Kidney epithelial cell (primary cell): ENCODE measurements around the gene DAAM2. TPM values are rescaled to one million over a fixed set of nuclear protein-coding genes. Genes with fewer than 3 reads are reported as not detected.

Experiments used
- DNase-seq: peaks from one replicate; pipeline ENCODE4 v3.0.0-alpha.2; 2010; ENCODE audit warnings: low read depth
- H3K27me3 ChIP-seq: 2 replicates; pipeline ENCODE4 v1.6.0; 2011; ENCODE audit warnings: low read length; ENCODE audit not compliant: control insufficient read depth, insufficient read depth
- H3K36me3 ChIP-seq: 2 replicates; pipeline ENCODE4 v1.5.1; 2011; ENCODE audit warnings: low read length; ENCODE audit not compliant: control insufficient read depth, insufficient read depth
- H3K4me3 ChIP-seq: 2 replicates; pipeline ENCODE4 v1.5.1; 2011; ENCODE audit warnings: low read depth, mild to moderate bottlenecking, control low read depth, low read length
- CTCF ChIP-seq: IDR thresholded peaks from 2 replicates; pipeline ENCODE4 v1.5.1; 2011; ENCODE audit warnings: mild to moderate bottlenecking, moderate library complexity, low read length, control low read depth, inconsistent platforms; ENCODE audit not compliant: insufficient read depth, poor library complexity, severe bottlenecking
- total RNA-seq: library from RNA; depleted of rRNA; stranded (reverse); fragments of >200 nt; gene quantifications from 2 replicates; pipeline ENCODE4 v1.2.3, GENCODE V29; 2015

Gene DAAM2
- total RNA-seq, 1 donor from 2014 or later, result 1.3 TPM

DNA sequence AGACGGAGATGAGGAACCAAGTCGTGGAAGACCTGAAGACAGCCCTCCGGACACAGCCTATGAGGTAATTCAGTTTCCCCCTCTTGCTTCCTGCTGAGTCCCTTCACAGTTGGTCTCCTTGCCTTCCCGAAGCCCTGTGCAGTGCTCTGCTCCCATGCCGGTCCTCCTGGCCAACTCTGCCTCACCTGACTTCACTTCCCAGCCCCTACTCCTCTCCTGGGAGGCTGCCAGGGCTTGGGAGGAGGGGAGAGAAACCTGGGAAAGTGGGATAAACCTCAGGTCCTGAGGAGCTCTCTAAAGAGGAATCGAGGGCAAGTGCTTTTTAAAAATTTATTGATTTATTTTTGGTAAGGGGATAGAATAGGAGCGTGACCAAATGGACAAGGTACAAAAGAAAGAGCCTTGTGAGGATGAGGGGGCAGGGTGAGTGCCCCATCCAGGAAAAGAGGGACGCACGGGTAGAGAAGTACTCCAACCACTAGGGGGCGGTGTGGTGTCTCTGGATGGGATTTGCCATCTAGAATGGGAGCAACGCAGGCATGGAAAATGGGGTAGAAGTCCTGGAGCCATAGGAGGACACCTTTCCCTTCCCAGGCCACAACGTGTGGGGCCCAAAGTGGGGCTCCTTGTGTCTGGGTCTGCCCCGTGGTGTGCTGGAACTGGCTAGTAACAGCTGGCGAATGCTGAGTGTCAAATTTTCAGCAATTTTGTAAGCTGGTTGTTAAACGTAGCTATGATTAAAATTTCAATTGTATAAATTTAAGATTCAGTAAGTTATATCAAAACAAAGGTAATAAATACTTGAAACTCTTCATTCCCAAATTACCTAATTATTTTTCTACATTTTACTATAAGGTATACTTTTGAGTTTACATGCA is 73.1 kb downstream of the DAAM2 start:
- DNase-seq, result no peak
- Histone ChIP-seq H3K4me3 (no peak overlapping the region), H3K27me3 (no peaks in the 10 kb centered on the region), H3K36me3 (no peaks in the 10 kb centered on the region)
- peak; percentile 85 for TF ChIP-seq CTCF

- H3K4me3 ChIP-seq, result no peak overlapping the region
- no peak for DNase-seq
- TF ChIP-seq CTCF, result peak; percentile 42
- no peaks in the 10 kb centered on the region for H3K27me3 ChIP-seq
- H3K36me3 ChIP-seq, result no peaks in the 10 kb centered on the region
Measured at GRCh38 chr6:39867592-39867991, 75.4 kb downstream of the DAAM2 start.

DNA sequence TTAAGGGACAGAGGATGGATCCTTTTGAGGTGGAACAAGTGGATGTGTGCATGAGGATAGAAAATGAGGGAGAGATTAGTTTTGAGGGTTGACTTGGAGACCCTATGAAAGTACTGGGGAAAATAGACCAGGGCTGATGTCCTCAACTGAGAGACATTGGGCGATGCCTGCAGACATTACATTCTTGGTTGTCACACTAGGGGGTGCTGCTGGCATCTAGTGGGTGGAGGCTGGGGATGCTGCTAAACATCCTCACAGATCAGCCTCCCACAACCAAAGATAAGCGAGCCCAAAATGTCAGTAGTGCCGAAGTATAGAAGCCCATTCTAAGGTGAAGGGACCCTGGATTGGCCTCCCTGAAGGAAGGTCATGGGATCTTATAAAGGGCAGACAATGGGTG is 78.8 kb downstream of the DAAM2 start:
- DNase-seq, result no peak
- no peak overlapping the region for H3K4me3 ChIP-seq
- TF ChIP-seq CTCF, result no peak

GRCh38 chr6:39873439-39873838 is 81.3 kb downstream of the DAAM2 start:
- Histone ChIP-seq H3K36me3 (no peaks in the 10 kb centered on the region), H3K4me3 (no peak overlapping the region), H3K27me3 (no peaks in the 10 kb centered on the region)
- DNase-seq, result no peak
- TF ChIP-seq CTCF, result no peak

More for the DNA sequence above, 78.8 kb downstream of the DAAM2 start:
- no peaks in the 10 kb centered on the region for H3K36me3 ChIP-seq
- no peaks in the 10 kb centered on the region for H3K27me3 ChIP-seq

- H3K4me3 ChIP-seq, result no peak overlapping the region
- H3K36me3 ChIP-seq, result no peaks in the 10 kb centered on the region
- no peak for DNase-seq
- no peak for TF ChIP-seq CTCF
- H3K27me3 ChIP-seq, result no peaks in the 10 kb centered on the region
Measured at GRCh38 chr6:39876111-39876510, 83.9 kb downstream of the DAAM2 start.

GRCh38 chr6:39876826-39877225 is 84.7 kb downstream of the DAAM2 start:
- Histone ChIP-seq H3K36me3 (no peaks in the 10 kb centered on the region), H3K27me3 (no peaks in the 10 kb centered on the region), H3K4me3 (no peak overlapping the region)
- TF ChIP-seq CTCF, result no peak
- DNase-seq, result no peak
